Activated T-cell treated with anti-CD3 and anti-CD28 coated beads for 1 hour (primary cell): ENCODE measurements around the gene ITIH3.
A peak's percentile ranks its signal among the peaks of the same experiment; 100 is the strongest.

Experiments used
- DNase-seq: peaks from one replicate; pipeline ENCODE4 v3.0.0-alpha.2; 2020; ENCODE audit warnings: low read depth

ITIH3 gene

GRCh38 chr3:52844290-52844975, 49.8 kb downstream of the ITIH3 start:
- no peak for DNase-seq

GRCh38 chr3:52845157-52845556, 50.6 kb downstream of the ITIH3 start:
- no peak for DNase-seq

GRCh38 chr3:52845691-52846431, 51.3 kb downstream of the ITIH3 start:
- peak; percentile 23 for DNase-seq

- DNase-seq = no peak
Observed at GRCh38 chr3:52846432-52846965, 51.9 kb downstream of the ITIH3 start.

- DNase-seq = no peak
Observed at GRCh38 chr3:52847241-52847640, 52.6 kb downstream of the ITIH3 start.

- DNase-seq = no peak
Observed at GRCh38 chr3:52847726-52848125, 53.1 kb downstream of the ITIH3 start.

- DNase-seq = no peak
Observed at GRCh38 chr3:52848617-52849016, 54.0 kb downstream of the ITIH3 start.

- no peak for DNase-seq
Observed at GRCh38 chr3:52849656-52850055, 55.1 kb downstream of the ITIH3 start.

GRCh38 chr3:52851348-52851747, 56.8 kb downstream of the ITIH3 start:
- no peak for DNase-seq

- DNase-seq = no peak
Observed at GRCh38 chr3:52852419-52852818, 57.8 kb downstream of the ITIH3 start.

- DNase-seq = no peak
Observed at GRCh38 chr3:52854013-52854412, 59.4 kb downstream of the ITIH3 start.

- DNase-seq = no peak
Observed at GRCh38 chr3:52856666-52857065, 62.1 kb downstream of the ITIH3 start.

GRCh38 chr3:52857133-52857532, 62.5 kb downstream of the ITIH3 start:
- no peak for DNase-seq

- DNase-seq = no peak
Observed at GRCh38 chr3:52857864-52858263, 63.3 kb downstream of the ITIH3 start.
